Measurements from ENCODE around the gene PNO1.

Gene PNO1

DNA sequence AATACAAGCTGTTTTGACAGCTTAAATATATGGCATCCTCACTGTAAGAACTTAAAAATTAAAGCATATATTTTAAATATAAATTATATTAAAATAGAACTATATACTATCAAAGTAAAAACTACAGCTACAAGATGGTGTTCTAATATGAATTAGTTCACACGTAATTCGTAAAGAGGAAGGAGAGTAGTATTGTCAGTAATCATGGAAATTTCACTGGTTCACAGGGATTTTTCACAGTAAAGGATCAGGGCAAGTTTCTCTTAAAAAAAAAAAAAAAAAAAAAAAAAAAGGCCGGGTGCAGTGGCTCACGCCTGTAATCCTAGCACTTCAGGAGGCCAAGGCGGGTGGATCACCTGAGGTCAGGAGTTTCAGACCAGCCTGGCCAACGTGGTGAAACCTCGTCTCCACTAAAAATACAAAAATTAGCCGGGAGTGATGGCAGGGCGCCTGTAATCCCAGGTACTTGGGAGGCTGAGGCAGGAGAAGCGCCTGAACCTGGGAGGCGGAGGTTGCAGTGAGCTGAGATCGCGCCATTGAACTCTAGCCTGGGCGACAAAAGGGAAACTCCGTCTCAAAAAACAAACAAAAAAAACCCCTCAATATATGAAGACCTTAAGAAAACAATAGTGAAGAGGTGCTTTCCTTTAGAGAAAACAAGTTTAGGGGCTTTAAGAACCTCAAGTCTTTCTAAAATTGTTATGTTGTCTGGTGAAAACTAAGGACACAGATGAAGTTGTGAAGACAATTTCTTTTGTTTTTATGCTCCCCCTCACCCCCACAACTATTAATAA lies 32.5 kb downstream of the PNO1 start:
- H3K4me3 ChIP-seq (ENCODE audit: low read depth, low read length), result no peak overlapping the region
- TF ChIP-seq, protein P1, sequence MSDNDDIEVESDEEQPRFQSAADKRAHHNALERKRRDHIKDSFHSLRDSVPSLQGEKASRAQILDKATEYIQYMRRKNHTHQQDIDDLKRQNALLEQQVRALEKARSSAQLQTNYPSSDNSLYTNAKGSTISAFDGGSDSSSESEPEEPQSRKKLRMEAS (IDR thresholded peaks at IDR 0.05; ENCODE audit: low read depth, low read length), result no peak
- TF ChIP-seq POLR2A (IDR thresholded peaks at IDR 0.05; ENCODE audit: extremely low read depth, insufficient read length), result no peak
- TF ChIP-seq, protein P2, sequence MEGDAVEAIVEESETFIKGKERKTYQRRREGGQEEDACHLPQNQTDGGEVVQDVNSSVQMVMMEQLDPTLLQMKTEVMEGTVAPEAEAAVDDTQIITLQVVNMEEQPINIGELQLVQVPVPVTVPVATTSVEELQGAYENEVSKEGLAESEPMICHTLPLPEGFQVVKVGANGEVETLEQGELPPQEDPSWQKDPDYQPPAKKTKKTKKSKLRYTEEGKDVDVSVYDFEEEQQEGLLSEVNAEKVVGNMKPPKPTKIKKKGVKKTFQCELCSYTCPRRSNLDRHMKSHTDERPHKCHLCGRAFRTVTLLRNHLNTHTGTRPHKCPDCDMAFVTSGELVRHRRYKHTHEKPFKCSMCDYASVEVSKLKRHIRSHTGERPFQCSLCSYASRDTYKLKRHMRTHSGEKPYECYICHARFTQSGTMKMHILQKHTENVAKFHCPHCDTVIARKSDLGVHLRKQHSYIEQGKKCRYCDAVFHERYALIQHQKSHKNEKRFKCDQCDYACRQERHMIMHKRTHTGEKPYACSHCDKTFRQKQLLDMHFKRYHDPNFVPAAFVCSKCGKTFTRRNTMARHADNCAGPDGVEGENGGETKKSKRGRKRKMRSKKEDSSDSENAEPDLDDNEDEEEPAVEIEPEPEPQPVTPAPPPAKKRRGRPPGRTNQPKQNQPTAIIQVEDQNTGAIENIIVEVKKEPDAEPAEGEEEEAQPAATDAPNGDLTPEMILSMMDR (IDR thresholded peaks at IDR 0.05; ENCODE audit: low read depth, low read length), result no peak
- no peak for TF ChIP-seq MYC (IDR thresholded peaks at IDR 0.05; ENCODE audit: low read depth, low read length)
- DNase-seq (ENCODE audit: low read depth), result no peak

DNA sequence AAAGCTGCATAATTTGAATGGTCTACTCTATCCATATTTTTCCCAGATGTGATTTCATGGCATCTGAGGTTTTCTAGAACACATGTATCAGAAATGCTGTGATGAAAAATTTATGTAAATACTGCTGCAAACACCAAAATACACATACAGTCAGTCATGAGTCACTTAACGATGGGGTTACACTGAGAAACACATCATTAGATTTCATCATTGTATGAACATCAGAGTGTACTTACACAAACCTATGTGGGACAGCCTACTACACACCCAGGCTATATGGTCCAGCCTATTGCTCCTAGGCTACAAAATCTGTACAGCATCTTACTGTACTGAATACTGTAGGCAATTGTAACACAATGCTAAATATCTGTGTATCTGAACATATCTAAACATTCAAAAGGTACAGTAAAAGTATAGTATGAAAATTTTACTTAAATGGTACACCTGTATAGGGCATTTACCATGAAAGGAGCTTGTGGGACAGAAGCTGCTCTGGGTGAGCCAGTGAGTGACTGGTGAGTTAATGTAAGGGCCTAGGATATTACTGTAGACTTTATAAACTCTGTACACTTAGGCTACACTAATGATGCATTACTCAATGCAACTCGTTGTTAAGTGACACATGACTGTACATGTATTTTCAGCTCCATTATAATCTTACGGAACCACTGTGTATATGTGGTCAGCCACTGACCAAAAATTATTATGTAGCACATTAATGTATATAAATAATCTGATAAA lies 33.5 kb downstream of the PNO1 start:
- H3K4me3 ChIP-seq (ENCODE audit: low read depth, low read length), result no peak overlapping the region
- DNase-seq (ENCODE audit: low read depth), result peak; percentile 45
- TF ChIP-seq, protein P1 (IDR thresholded peaks at IDR 0.05; ENCODE audit: low read depth, low read length), result no peak
- TF ChIP-seq MYC (IDR thresholded peaks at IDR 0.05; ENCODE audit: low read depth, low read length), result no peak
- TF ChIP-seq, protein P2 (IDR thresholded peaks at IDR 0.05; ENCODE audit: low read depth, low read length), result no peak
- no peak for TF ChIP-seq POLR2A (IDR thresholded peaks at IDR 0.05; ENCODE audit: extremely low read depth, insufficient read length)

DNA sequence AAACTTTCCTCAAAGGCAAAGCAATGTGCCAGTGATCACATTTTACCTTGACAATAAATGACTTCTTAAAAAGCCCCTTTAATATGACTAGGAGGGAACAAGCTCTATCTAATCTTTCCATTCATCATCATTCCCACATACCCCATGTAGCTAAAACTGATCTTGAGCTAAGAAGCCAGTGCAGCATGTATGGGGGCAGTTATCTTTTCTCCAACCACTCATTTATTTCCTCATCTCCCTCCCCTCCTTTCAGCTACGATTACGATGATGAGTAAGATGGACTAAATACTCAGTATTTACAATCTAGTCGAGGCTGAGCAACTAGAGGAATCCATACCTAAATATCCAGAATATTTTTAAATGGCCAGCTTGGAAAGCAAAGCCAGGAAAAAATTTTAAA lies 35.5 kb downstream of the PNO1 start:
- peak; percentile 34 for DNase-seq (ENCODE audit: low read depth)

DNA sequence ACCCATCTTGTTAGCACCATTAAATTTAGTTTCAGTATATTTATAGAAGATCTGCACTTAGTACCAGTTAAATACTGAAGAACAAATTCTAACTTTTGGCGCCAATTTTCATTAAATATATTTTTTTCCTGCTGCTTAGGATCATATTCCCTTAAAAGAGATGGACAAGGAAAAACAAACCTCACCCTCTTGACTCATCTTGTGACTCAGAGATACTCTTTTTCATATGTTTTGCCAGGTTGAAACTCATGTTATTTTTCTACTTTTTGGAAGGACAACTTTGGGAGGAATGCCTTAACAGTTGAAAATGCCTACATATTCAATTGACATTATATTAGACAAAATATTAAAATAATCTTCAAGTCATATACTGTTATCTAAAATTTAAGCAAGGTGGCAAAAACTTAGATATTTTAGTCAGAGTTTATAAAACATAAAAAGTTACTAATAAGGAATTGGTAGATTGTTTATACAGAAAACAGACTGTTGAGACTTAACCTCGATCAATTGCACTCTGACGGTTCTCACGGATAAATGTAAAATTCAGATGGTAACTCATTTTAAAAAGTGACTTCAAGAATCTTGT lies 36.2 kb downstream of the PNO1 start:
- TF ChIP-seq, protein P2 (IDR thresholded peaks at IDR 0.05; ENCODE audit: low read depth, low read length), result no peak
- TF ChIP-seq MYC (IDR thresholded peaks at IDR 0.05; ENCODE audit: low read depth, low read length) (no peak), POLR2A (IDR thresholded peaks at IDR 0.05; ENCODE audit: extremely low read depth, insufficient read length) (no peak)
- TF ChIP-seq, protein P1 (IDR thresholded peaks at IDR 0.05; ENCODE audit: low read depth, low read length), result no peak
- DNase-seq (ENCODE audit: low read depth), result no peak

More for the DNA sequence above, 35.5 kb downstream of the PNO1 start:
- no peak overlapping the region for H3K4me3 ChIP-seq (ENCODE audit: low read depth, low read length)
- TF ChIP-seq, protein P1 (IDR thresholded peaks at IDR 0.05; ENCODE audit: low read depth, low read length), result no peak
- TF ChIP-seq POLR2A (IDR thresholded peaks at IDR 0.05; ENCODE audit: extremely low read depth, insufficient read length) (no peak), MYC (IDR thresholded peaks at IDR 0.05; ENCODE audit: low read depth, low read length) (no peak)
- TF ChIP-seq, protein P2 (IDR thresholded peaks at IDR 0.05; ENCODE audit: low read depth, low read length), result no peak

DNA sequence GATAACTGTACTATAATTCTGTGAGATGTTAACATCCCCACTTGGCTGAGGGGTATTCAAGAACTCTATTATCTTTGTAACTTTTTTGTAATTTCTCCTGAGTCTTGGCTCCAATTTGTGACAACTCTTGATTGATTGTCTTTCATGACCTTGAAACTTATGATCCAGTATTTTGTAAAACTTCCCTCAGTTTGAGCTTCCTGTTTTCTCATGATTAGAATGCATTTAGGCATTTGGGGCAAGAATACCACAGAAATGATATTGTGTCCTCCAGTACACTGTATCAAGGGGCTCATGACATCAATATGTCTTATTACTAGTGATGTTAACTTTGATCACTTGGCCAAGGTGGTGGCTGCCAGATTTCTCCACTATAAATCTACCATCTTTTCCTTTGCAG lies 37.4 kb downstream of the PNO1 start:
- no peak overlapping the region for H3K4me3 ChIP-seq (ENCODE audit: low read depth, low read length)
- TF ChIP-seq POLR2A (IDR thresholded peaks at IDR 0.05; ENCODE audit: extremely low read depth, insufficient read length) (no peak), MYC (IDR thresholded peaks at IDR 0.05; ENCODE audit: low read depth, low read length) (no peak)
- TF ChIP-seq, protein P1 (IDR thresholded peaks at IDR 0.05; ENCODE audit: low read depth, low read length), result no peak
- TF ChIP-seq, protein P2 (IDR thresholded peaks at IDR 0.05; ENCODE audit: low read depth, low read length), result no peak
- DNase-seq (ENCODE audit: low read depth), result no peak

More for the DNA sequence above, 36.2 kb downstream of the PNO1 start:
- H3K4me3 ChIP-seq (ENCODE audit: low read depth, low read length), result no peak overlapping the region

All from NB4 (cell line).